SIG-M5 treated with dmso at 0.1 percent for 504 hours (cell line): Measurements from ENCODE around the gene FCHSD2.
A peak's percentile ranks its signal among the peaks of the same experiment; 100 is the strongest.

ENCODE experiments used
- DNase-seq: peaks from one replicate; lab custom pipeline; 2025; ENCODE audit not compliant: unreplicated experiment; lab: John Stamatoyannopoulos, UW

The FCHSD2 gene

DNA sequence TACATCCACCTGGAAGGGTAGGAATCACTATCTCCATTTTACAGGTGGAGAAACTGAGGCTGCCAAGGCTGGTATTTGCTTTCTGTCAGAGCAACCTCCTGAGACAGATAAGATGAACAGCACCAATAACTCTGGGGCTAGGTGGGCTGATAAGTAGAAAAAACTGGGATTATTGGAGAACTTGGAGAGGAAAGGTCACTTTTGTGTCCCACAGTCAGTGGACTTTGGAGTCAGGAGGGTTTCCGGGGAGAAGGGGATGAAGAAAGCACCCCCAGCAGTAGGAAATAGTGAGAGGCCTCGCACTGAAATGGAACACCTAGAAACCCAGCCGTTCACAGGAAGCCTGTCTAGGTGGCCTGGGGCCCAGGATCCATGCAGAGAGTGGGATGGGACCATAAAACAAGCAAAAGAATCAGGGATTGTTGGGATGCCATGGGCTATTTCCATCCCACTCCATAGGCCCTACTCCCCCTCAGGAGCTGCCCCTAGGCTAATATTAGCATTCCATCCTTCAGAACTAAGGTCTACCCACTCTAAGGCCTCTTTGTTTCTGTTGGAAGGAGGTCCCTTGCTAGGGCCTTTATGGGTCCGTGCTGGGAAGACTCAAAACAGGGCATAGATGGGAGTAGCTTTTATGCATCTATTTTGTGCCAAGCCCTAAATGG is 31.0 kb upstream of the FCHSD2 start:
- no peak for DNase-seq

- DNase-seq, result no peak
Observed at GRCh38 chr11:73171436-73172161, 29.5 kb upstream of the FCHSD2 start.

DNA sequence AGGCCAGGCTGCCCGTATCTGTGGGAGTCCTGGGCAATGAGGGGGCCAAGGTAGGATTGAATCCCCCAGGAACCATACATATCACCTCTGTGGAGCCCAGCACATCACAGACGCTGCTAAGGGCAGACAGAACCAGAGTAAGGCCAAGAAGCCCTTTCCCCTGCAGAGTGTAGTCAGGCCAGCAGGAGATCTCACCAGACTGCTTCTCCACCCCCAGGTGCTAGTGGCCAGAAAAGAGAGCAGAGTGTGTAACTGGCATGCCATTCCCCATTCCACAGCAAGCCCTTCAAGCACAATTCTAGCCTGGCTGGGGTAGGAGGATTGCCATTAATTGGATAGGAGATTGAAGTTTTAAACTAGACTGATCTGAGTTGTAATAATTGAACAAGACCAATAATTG is 28.0 kb upstream of the FCHSD2 start:
- DNase-seq, result no peak

- no peak for DNase-seq
Observed at GRCh38 chr11:73168925-73169579, 26.9 kb upstream of the FCHSD2 start.

GRCh38 chr11:73167363-73167954 is 25.3 kb upstream of the FCHSD2 start:
- DNase-seq, result no peak

GRCh38 chr11:73164803-73165540 is 22.9 kb upstream of the FCHSD2 start:
- no peak for DNase-seq

DNA sequence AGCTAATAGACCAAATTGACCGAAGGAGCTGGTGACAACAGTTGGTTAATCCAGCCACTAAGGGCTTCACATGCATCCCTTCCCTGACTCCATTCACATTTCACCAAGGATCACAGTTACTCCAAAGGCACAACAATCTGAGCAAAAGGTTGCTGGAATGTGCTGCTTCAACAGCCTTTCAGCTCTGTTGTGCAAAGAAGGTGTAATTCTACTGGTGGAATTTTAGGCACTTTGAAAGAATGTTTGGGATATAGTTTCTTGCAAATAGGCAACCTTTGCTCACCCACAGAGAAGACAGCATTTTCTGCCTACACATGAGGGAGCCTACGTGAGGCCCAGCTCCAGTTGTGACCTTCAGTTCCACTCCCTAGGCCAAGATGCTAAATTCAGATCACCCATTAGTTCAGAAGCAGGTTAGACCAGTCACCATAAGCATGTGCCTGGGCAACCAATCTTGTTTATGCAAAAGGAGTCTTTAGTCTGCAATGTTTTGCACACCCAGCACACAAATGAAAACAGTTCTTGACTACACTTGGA is 21.6 kb upstream of the FCHSD2 start:
- DNase-seq, result no peak

DNA sequence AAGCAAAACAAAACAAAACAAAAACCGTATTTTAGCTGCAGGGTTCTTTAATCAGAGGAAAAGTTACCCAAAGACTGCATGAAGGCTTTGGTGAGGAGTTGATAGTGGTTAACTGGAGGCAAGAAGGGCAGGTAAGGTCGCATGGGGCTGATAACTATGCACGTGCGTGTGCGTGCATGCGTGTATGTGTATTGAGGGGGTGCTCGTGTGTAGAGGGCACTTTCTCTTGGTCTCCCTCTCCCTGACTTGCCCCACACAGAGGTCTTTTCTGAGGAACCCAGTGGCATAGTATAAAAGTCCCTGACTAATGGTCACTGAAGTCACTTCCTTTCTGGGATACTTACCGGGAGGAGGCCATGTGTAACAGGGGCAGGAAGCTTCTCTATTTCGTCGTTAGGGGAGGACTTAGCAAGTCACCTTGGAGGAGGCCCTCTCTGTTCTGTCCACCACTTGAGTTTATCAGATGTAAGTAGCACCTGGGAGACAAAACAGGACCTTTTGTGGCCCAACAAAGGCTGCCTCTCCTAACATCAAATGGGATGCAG is 20.1 kb upstream of the FCHSD2 start:
- no peak for DNase-seq

GRCh38 chr11:73160005-73160760 is 18.1 kb upstream of the FCHSD2 start:
- DNase-seq, result no peak

GRCh38 chr11:73159297-73159696 is 17.2 kb upstream of the FCHSD2 start:
- no peak for DNase-seq

DNA sequence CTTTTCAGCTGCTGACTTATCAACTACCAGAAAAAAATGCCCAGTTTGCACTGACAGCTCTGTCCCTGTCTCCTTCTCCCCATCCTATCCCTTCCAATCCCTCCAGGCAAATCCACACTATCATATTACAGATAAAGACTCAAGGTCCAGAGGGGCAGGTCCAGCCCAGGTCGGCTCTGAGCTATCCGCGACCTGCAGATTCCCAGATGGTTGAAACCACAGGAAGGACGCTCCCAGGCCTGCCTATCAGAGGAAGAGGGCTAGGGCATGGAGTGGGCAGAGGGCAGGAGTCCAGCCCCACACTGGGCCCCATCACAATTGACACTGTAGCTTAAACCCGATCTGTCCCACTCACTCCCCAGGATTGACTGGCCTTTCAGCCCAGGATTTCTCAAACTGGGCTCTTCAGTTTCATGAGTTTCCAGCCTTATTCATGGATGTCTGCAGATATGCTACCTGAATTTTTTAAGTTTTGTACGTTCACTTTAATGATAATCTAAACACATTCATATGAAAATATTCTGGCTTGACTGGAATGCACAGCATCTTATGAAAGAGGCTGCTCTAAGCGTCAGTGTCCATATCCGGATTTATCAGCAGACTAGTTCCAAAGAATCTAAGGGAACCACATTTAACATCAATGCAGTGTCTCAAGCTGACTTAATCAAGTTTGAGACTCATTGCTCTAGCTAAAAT is 16.4 kb upstream of the FCHSD2 start:
- no peak for DNase-seq

DNA sequence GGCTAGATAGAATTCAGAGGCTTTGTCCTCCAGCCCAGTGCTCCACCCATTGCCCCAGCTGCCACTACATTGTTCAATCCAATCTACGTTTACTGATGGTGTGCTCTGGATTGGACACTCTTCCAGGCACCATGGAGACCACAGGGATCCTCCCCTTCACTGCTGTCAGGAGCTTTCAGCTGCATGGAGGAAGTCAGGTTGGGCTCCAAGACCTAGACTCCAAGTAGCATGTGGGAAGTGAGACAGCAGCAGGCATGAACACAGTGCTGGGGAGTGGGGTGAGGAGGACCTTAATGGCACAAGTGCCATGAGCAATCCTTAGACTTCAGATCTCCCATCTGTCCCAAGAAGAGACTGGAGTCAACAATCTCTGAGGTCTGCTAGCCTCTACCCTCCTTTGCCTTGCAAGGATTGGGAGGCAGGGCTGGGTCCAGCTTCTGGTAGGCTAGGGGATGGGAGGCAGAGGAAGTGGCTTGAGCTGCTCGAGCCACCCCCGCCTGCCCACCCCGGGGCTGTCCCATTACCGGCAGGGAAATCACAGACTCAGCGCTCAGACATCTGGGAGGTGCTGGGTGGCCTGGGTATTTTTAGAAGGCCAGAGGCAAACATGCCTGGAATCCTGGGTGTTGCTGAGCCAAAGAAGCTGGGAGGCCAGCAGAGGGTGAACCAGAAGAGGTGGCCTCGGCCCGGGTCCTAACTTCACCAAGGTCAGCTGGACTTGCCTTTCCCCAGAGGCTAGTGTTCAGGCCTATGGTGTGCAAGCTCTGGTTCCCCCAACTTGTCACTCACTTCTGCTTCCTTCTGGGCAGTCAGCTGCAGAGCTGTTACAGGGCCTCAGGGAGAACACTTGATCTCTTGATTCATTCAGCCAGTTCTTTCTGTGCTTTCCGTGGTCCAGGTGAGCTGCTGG is 15.2 kb upstream of the FCHSD2 start:
- DNase-seq, result no peak

- no peak for DNase-seq
Observed at GRCh38 chr11:73156686-73157085, 14.6 kb upstream of the FCHSD2 start.

DNA sequence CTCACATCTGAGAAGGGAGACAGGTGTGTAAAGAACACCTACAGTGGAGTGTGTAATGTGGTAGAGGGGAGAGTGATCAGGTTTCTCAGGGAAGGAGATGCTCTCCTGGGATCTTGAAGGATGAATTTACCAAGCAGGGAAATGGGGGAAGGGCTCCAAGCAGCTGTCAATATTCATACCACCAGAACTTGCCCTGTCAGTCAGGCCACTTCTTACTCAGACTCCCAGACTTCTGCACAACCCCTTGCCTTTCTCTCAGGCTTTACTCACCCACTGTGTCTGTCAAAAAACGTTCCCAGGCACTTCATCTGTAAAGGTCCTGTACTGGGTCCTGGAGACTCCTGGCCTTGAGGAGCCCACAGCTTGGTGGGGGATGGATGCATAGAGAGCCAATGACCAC is 14.0 kb upstream of the FCHSD2 start:
- DNase-seq, result no peak

- no peak for DNase-seq
Observed at GRCh38 chr11:73155102-73155501, 13.0 kb upstream of the FCHSD2 start.

GRCh38 chr11:73154178-73154577 is 12.1 kb upstream of the FCHSD2 start:
- DNase-seq, result peak; percentile 96

- peak; percentile 43 for DNase-seq
Observed at GRCh38 chr11:73152861-73153483, 10.9 kb upstream of the FCHSD2 start.
